ENCODE measurements around the gene XYLT2. TPM values are rescaled to one million over a fixed set of nuclear protein-coding genes. Genes with fewer than 3 reads are reported as not detected.

XYLT2 gene
- total and polyA plus RNA-seq, 2 of the 13 experiments (the other 11 are each of a cell fraction or from before 2014, with no cell fraction given), result 17.0 to 22.1 TPM

GRCh38 chr17:50355336-50355700, 9.4 kb downstream of the XYLT2 start:
- no peak overlapping the region for H2AFZ ChIP-seq (ENCODE audit: low read length)
- POLR2A ChIA-PET, result no interaction called here
- H3K9me3 ChIP-seq (ENCODE audit: low read length), result no peaks in the 10 kb centered on the region
- no peak overlapping the region for H3K9ac ChIP-seq (ENCODE audit: insufficient read depth, low read depth, low read length)
- H3K36me3 ChIP-seq (replicated peaks in 1 of 2; ENCODE audit: control insufficient read depth in 1 of 2, insufficient read depth in 2 of 2, low read length in 2 of 2), result peaks cover 35 to 56% of the 10 kb centered on the region in 2 experiments
- CTCF ChIA-PET (ENCODE audit: low intra/inter-chr PET ratio, low total read pairs), result no interaction called here
- no peak overlapping the region for H3K4me3 ChIP-seq (replicated peaks in 1 of 3; ENCODE audit: insufficient read depth in 1 of 3, low read depth in 2 of 3, low read length in 3 of 3)
- H3K79me2 ChIP-seq (ENCODE audit: insufficient read depth, low read length), result no peaks in the 10 kb centered on the region
- no peak for TF ChIP-seq TERF1 (CRISPR knock-in tag; IDR thresholded peaks at IDR 0.05)
- TF ChIP-seq MAF1 (CRISPR knock-in tag; IDR thresholded peaks at IDR 0.05; ENCODE audit: borderline replicate concordance), result no peak
- TF ChIP-seq ZNF639 (CRISPR knock-in tag; conservative IDR thresholded peaks at IDR 0.05), result no peak
- no peak for TF ChIP-seq ZNF513 (CRISPR knock-in tag; conservative IDR thresholded peaks at IDR 0.05)
- TF ChIP-seq ZNF567 (CRISPR knock-in tag; IDR thresholded peaks at IDR 0.05; ENCODE audit: borderline replicate concordance), result no peak
- no peak for TF ChIP-seq ZNF292 (CRISPR knock-in tag; IDR thresholded peaks at IDR 0.05; ENCODE audit: borderline replicate concordance, low read depth)
- H3K27ac ChIP-seq (ENCODE audit: extremely low read length, insufficient read depth, low read length), result no peak overlapping the region
- no peaks in the 10 kb centered on the region for H4K20me1 ChIP-seq (ENCODE audit: insufficient read depth, low read length)
- FAIRE-seq (no peak), DNase-seq (ENCODE audit: low spot score) (no peak), ATAC-seq (no peak)
- no TSS peak for BruUV-seq (replicated peaks)
- H3K4me2 ChIP-seq (ENCODE audit: low read depth, low read length), result no peak overlapping the region
- peaks cover 15% of the 10 kb centered on the region for H3K4me1 ChIP-seq (ENCODE audit: insufficient read depth, low read length)
- intact Hi-C loops (cut with micrococcal nuclease; ENCODE audit: unreplicated experiment), result no loop called here
- in situ Hi-C loops (cut with HindIII; ENCODE audit: extremely low pct_ligation_motif_present, low pct_unique_long_range_greater_than_20kb), result no loop called here
- WGBS (ENCODE audit: low lambda C conversion rate), result 90% methylated on average over 4 of the region's 4 CpGs
- no peaks in the 10 kb centered on the region for H3K27me3 ChIP-seq (ENCODE audit: control insufficient read depth in 1 of 2, insufficient read depth in 2 of 2, low read length in 2 of 2)

All from HepG2 (cell line).